ENCODE data around the gene ERBB4.

ERBB4 gene

DNA sequence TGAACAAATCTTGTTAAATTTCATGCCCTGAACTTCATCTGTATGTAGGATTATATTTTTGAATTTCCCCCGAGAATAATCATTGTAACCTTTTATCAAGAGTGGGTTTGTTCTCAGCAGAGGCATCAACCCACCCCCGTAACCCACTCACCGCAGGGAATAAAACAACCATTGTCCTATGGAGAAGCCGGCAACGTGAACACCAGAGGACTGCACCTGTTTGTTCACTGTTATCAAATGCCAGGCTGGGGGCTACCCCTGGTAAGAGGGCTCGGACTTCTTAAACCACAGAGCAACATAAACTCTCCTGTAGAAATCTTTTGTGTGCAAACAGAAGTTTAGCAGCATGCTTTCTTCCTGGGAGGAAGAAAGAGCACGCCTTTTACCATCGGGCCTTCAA is 610.4 kb downstream of the ERBB4 start:
- H3K4me3 ChIP-seq (ENCODE audit: low read depth, low read length): no peak overlapping the region
- TF ChIP-seq, protein P1, sequence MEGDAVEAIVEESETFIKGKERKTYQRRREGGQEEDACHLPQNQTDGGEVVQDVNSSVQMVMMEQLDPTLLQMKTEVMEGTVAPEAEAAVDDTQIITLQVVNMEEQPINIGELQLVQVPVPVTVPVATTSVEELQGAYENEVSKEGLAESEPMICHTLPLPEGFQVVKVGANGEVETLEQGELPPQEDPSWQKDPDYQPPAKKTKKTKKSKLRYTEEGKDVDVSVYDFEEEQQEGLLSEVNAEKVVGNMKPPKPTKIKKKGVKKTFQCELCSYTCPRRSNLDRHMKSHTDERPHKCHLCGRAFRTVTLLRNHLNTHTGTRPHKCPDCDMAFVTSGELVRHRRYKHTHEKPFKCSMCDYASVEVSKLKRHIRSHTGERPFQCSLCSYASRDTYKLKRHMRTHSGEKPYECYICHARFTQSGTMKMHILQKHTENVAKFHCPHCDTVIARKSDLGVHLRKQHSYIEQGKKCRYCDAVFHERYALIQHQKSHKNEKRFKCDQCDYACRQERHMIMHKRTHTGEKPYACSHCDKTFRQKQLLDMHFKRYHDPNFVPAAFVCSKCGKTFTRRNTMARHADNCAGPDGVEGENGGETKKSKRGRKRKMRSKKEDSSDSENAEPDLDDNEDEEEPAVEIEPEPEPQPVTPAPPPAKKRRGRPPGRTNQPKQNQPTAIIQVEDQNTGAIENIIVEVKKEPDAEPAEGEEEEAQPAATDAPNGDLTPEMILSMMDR (IDR thresholded peaks at IDR 0.05; ENCODE audit: borderline replicate concordance, insufficient read depth, low read depth, low read length): no peak

DNA sequence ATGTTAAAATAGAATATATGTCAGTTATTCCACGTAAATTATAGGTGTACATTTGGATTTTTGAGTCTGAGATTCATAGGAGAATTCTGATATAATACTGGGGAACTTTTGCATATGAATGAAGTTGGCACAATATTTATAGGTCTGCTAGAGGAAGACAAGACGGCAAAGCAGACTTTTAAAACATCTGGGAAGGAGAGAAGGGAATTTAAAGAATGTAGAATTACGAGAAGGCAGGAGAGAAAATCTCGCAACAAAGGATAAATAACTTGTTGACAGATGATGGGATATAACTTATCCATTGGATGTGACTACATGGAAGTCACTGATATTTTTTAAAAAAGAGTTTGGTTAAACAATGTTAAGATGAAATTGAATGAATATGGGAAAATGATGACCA is 615.6 kb downstream of the ERBB4 start:
- TF ChIP-seq, protein P1 (IDR thresholded peaks at IDR 0.05; ENCODE audit: borderline replicate concordance, insufficient read depth, low read depth, low read length): no peak
- no peak overlapping the region for H3K4me3 ChIP-seq (ENCODE audit: low read depth, low read length)

DNA sequence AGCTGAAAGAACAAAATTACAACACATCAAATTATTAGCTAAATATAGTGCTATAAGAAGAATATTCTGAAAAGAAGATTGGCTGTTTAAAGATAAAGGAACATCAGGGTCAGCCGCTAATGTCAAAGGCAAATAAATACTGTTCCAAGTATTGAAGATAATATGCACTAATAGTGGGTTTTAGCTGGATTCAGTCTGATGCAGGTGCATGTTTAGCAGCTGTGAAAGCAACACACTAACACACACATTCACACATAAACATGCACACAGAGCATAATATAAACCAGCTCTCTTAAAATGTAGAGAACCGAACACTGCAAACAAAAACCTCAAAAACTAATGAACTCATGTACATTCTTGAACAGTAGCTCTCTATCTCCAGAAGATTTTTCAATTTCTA is 634.6 kb downstream of the ERBB4 start:
- no peak overlapping the region for H3K4me3 ChIP-seq (ENCODE audit: low read depth, low read length)
- TF ChIP-seq, protein P1 (IDR thresholded peaks at IDR 0.05; ENCODE audit: borderline replicate concordance, insufficient read depth, low read depth, low read length): no peak

DNA sequence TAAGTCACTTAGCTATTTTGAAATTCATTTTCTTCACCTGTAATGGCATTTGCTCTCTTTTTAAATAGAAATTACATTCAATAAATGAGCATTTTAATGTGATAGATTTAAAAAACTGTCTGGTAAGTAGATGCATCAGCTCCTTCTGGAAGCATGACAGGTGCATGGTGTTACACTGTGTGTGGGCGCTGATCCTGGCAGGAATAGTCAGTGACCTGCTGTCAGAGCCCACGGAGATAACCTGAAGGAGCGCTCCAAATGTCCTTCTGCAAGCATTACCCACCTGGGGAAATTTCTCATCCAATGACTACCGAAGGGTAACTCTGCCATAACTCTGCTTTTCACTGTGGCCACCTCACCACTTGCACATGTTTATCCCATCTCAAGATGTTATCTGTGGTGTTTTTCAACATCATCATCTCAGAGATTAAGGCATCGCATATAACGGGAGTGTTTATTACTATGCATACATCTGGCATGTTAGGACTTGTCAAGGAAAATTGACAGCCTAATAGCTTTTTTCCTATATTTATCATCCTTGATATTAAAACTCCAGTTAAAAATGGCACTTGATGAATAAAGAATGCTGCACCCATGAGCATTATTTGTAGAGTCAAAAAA is 637.3 kb downstream of the ERBB4 start:
- no peak overlapping the region for H3K4me3 ChIP-seq (ENCODE audit: low read depth, low read length)
- TF ChIP-seq, protein P1 (IDR thresholded peaks at IDR 0.05; ENCODE audit: borderline replicate concordance, insufficient read depth, low read depth, low read length): no peak

DNA sequence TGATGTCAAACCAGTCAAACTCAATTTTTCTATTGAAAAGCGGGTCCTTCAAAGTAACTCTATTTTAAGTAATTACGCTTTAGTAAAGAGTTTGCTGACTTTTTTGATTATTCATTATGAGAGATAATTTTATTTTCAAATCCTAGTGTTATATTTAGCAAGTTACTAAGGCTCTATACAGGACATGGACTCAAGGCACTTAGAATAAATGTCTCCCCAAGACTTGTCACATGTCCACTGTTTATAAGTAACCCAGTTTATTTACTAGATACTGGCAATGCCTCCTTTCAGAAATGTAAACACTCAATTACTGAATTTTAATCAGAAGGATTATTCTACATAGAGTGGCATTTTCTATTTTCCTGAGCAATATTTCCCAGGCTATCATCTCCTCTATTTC is 638.1 kb downstream of the ERBB4 start:
- TF ChIP-seq, protein P1 (IDR thresholded peaks at IDR 0.05; ENCODE audit: borderline replicate concordance, insufficient read depth, low read depth, low read length): no peak
- no peak overlapping the region for H3K4me3 ChIP-seq (ENCODE audit: low read depth, low read length)

DNA sequence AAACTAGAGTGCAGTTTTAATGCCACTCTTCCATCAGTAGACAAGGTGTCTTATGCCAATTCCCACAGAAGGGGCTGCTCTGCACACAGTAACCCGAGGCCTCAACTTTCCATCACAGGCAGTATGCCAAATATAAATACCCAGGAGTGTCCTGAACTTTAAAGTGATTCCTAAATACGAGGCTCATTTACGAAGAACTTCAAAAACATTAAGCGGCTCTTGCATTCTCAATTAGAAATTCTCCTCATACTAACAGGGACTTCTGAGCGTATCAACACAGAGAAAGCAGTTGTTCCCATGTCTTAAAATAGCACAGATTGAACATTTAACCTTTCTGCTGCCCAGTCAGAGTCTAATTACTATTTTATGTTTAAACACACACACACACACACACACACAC is 638.6 kb downstream of the ERBB4 start:
- H3K4me3 ChIP-seq (ENCODE audit: low read depth, low read length): no peak overlapping the region
- TF ChIP-seq, protein P1 (IDR thresholded peaks at IDR 0.05; ENCODE audit: borderline replicate concordance, insufficient read depth, low read depth, low read length): no peak

DNA sequence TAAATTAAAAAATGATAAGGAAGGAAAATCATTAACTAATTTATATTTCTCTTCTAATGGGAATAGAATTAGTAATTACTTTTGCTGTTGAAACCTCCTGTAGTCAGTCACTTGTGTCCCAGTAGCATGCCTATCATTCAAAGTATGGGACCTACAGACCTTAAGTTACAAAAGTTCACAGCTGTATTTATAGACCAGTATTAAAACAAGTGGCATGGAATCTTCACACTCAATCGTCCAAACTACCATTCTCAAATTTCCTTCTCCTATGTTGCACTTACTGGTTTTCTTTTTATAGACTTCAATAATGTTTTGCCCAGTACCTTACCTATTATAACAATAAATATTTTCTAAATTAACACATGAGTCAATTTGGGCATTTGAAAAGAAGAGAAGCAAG is 639.9 kb downstream of the ERBB4 start:
- no peak overlapping the region for H3K4me3 ChIP-seq (ENCODE audit: low read depth, low read length)
- TF ChIP-seq, protein P1 (IDR thresholded peaks at IDR 0.05; ENCODE audit: borderline replicate concordance, insufficient read depth, low read depth, low read length): no peak
